Kasumi-1 (cell line): ENCODE results near the gene CFAP65.
A peak's percentile ranks its signal among the peaks of the same experiment; 100 is the strongest.

Experiments
- DNase-seq, 2 experiments: peaks; one replicate each; lab custom pipeline; 2025; lab: John Stamatoyannopoulos, UW

Gene CFAP65

GRCh38 chr2:218963601-218964000 is 77.7 kb downstream of the CFAP65 start:
- no peak for DNase-seq

GRCh38 chr2:218962859-218963492 is 78.3 kb downstream of the CFAP65 start:
- no peak for DNase-seq

- DNase-seq, result no peak
Observed at GRCh38 chr2:218961651-218962570, 79.4 kb downstream of the CFAP65 start.

GRCh38 chr2:218961229-218961628 is 80.1 kb downstream of the CFAP65 start:
- DNase-seq, result no peak

GRCh38 chr2:218960309-218961165 is 80.8 kb downstream of the CFAP65 start:
- no peak for DNase-seq

- DNase-seq, result no peak
Observed at GRCh38 chr2:218959761-218960308, 81.5 kb downstream of the CFAP65 start.

GRCh38 chr2:218959141-218959731 is 82.1 kb downstream of the CFAP65 start, which contains the start of gene CDK5R2:
CDK5R2 (plus strand) TSS chr2:218959666; CDS start chr2:218959821, 155 bp downstream.
- DNase-seq, result peak; percentile 8 to 21

GRCh38 chr2:218958276-218958675 is 83.0 kb downstream of the CFAP65 start:
- DNase-seq, result no peak

- no peak for DNase-seq
Observed at GRCh38 chr2:218957671-218958070, 83.6 kb downstream of the CFAP65 start.

- no peak for DNase-seq
Observed at GRCh38 chr2:218956039-218956438, 85.3 kb downstream of the CFAP65 start.

- DNase-seq, result no peak
Observed at GRCh38 chr2:218954541-218955300, 86.6 kb downstream of the CFAP65 start.

GRCh38 chr2:218953366-218953954 is 87.9 kb downstream of the CFAP65 start:
- DNase-seq, result no peak
